WTC11 (cell line): ENCODE results near the gene GIPC2. TPM values are rescaled to one million over a fixed set of nuclear protein-coding genes. Genes with fewer than 3 reads are reported as not detected.

ENCODE experiments used
- ATAC-seq: fragments of 200-7000 bp; cut with Tn5 transposase; 2 replicates; pipeline ENCODE4 v1.10.0; 2021; ENCODE audit warnings: mild to moderate bottlenecking, moderate library complexity
- CTCF ChIA-PET: fragments of 300-600 bp; sonication (Branson Sonifier 250); formaldehyde crosslinking; loops from one replicate; lab custom pipeline; 2021; ENCODE audit warnings: antibody characterized with exemption; lab: Charles Lee
- POLR2A ChIA-PET: fragments of 350-600 bp; sonication (Branson Sonifier 250); formaldehyde crosslinking; loops from one replicate; lab custom pipeline; 2021; ENCODE audit warnings: antibody characterized with exemption; lab: Charles Lee
- DNase-seq: peaks from one replicate; pipeline ENCODE4 v3.0.0; 2021; ENCODE audit warnings: low spot score
- H3K27ac Mint-ChIP-seq: 2 replicates; pipeline ENCODE4 v1.8.0; 2021; ENCODE audit warnings: mixed read lengths
- H3K27me3 Mint-ChIP-seq: 2 replicates; pipeline ENCODE4 v1.8.0; 2021; ENCODE audit warnings: low read depth, mild to moderate bottlenecking, moderate library complexity, mixed read lengths
- H3K36me3 Mint-ChIP-seq: 2 replicates; pipeline ENCODE4 v1.8.0; 2021; ENCODE audit warnings: mixed read lengths
- H3K4me1 Mint-ChIP-seq: 2 replicates; pipeline ENCODE4 v1.8.0; 2022; ENCODE audit warnings: mixed read lengths
- H3K4me3 Mint-ChIP-seq: 2 replicates; pipeline ENCODE4 v1.8.0; 2021; ENCODE audit warnings: mild to moderate bottlenecking, moderate library complexity, mixed read lengths
- H3K9me3 Mint-ChIP-seq: 2 replicates; pipeline ENCODE4 v1.8.0; 2021; ENCODE audit warnings: mixed read lengths
- ATF3 ChIP-seq: sonication (generic); formaldehyde crosslinking; conservative IDR thresholded peaks from 2 replicates; pipeline ENCODE4 v1.8.1; 2022; ENCODE audit warnings: mild to moderate bottlenecking, missing genetic modification reagents
- ATF6 ChIP-seq: sonication (generic); formaldehyde crosslinking; IDR thresholded peaks from 2 replicates; pipeline ENCODE4 v1.8.1; 2023; ENCODE audit warnings: mild to moderate bottlenecking, missing genetic modification reagents
- CDX4 ChIP-seq: fragments of 250-450 bp; sonication (Bioruptor Pico); IDR thresholded peaks from 2 replicates; pipeline ENCODE4 v1.9.0; 2021; ENCODE audit warnings: moderate library complexity, mild to moderate bottlenecking, inconsistent platforms, borderline replicate concordance
- CREM ChIP-seq: sonication (generic); formaldehyde crosslinking; IDR thresholded peaks from 2 replicates; pipeline ENCODE4 v1.8.1; 2022; ENCODE audit warnings: mild to moderate bottlenecking, missing genetic modification reagents, moderate library complexity
- E2F1 ChIP-seq: sonication (generic); formaldehyde crosslinking; IDR thresholded peaks from 2 replicates; pipeline ENCODE4 v1.8.0; 2022; ENCODE audit warnings: mild to moderate bottlenecking, missing genetic modification reagents
- ELF4 ChIP-seq: sonication (generic); formaldehyde crosslinking; IDR thresholded peaks from 2 replicates; pipeline ENCODE4 v1.8.1; 2022; ENCODE audit warnings: low read depth, mild to moderate bottlenecking, moderate library complexity, missing genetic modification reagents
- EMX1 ChIP-seq: fragments of 250-450 bp; sonication (Bioruptor Pico); IDR thresholded peaks from 2 replicates; pipeline ENCODE4 v1.8.0; 2021; ENCODE audit warnings: mild to moderate bottlenecking
- ERG ChIP-seq: fragments of 250-450 bp; sonication (Bioruptor Pico); IDR thresholded peaks from 2 replicates; pipeline ENCODE4 v1.8.0; 2021; ENCODE audit warnings: mild to moderate bottlenecking
- FOXK1 ChIP-seq: sonication (generic); formaldehyde crosslinking; IDR thresholded peaks from 2 replicates; pipeline ENCODE4 v1.8.0; 2022; ENCODE audit warnings: mild to moderate bottlenecking, moderate library complexity, missing genetic modification reagents
- FOXP1 ChIP-seq: sonication (generic); formaldehyde crosslinking; IDR thresholded peaks from 2 replicates; pipeline ENCODE4 v1.8.0; 2022; ENCODE audit warnings: missing genetic modification reagents, mild to moderate bottlenecking, moderate library complexity, borderline replicate concordance
- FOXP4 ChIP-seq: sonication (generic); formaldehyde crosslinking; IDR thresholded peaks from 2 replicates; pipeline ENCODE4 v1.8.0; 2022; ENCODE audit warnings: mild to moderate bottlenecking, missing genetic modification reagents
- GTF2I ChIP-seq: fragments of 250-450 bp; sonication (Bioruptor Pico); conservative IDR thresholded peaks from 2 replicates; pipeline ENCODE4 v1.4.0; 2021; ENCODE audit warnings: mild to moderate bottlenecking
- HMGA2 ChIP-seq: fragments of 250-450 bp; sonication (Bioruptor Pico); IDR thresholded peaks from 2 replicates; pipeline ENCODE4 v1.4.0; 2021; ENCODE audit warnings: mild to moderate bottlenecking, moderate library complexity
- KAT7 ChIP-seq: sonication (generic); formaldehyde crosslinking; IDR thresholded peaks from 2 replicates; pipeline ENCODE4 v1.8.1; 2023; ENCODE audit warnings: missing genetic modification reagents, mild to moderate bottlenecking, borderline replicate concordance
- NFATC4 ChIP-seq: fragments of 250-450 bp; sonication (Bioruptor Pico); IDR thresholded peaks from 2 replicates; pipeline ENCODE4 v1.9.0; 2021; ENCODE audit warnings: mild to moderate bottlenecking
- NFE2L1 ChIP-seq: sonication (generic); formaldehyde crosslinking; IDR thresholded peaks from 2 replicates; pipeline ENCODE4 v1.8.1; 2023; ENCODE audit warnings: missing genetic modification reagents
- SOX15 ChIP-seq: fragments of 250-450 bp; sonication (Bioruptor Pico); IDR thresholded peaks from 2 replicates; pipeline ENCODE4 v1.9.0; 2021; ENCODE audit warnings: mild to moderate bottlenecking
- ZNF317 ChIP-seq: sonication (generic); formaldehyde crosslinking; IDR thresholded peaks from 2 replicates; pipeline ENCODE4 v1.8.1; 2023; ENCODE audit warnings: low read depth, mild to moderate bottlenecking, moderate library complexity, missing genetic modification reagents, borderline replicate concordance
- ZNF396 ChIP-seq: fragments of 250-450 bp; sonication (Bioruptor Pico); IDR thresholded peaks from 2 replicates; pipeline ENCODE4 v1.8.0; 2021; ENCODE audit warnings: mild to moderate bottlenecking, moderate library complexity, borderline replicate concordance
- ZNF416 ChIP-seq: fragments of 250-450 bp; sonication (Bioruptor Pico); IDR thresholded peaks from 2 replicates; pipeline ENCODE4 v1.9.0; 2021; ENCODE audit warnings: mild to moderate bottlenecking, inconsistent platforms
- total RNA-seq: library from RNA; stranded (reverse); gene quantifications from 3 replicates; pipeline ENCODE4 v1.2.3, GENCODE V29; 2021

Gene GIPC2
- total RNA-seq, 1 experiment from 2014 or later, result 0.83 TPM

- no peaks in the 10 kb centered on the region for H3K9me3 Mint-ChIP-seq
These were observed 12.6 kb upstream of the GIPC2 start for GRCh38 chr1:78032996-78033796.

GRCh38 chr1:78033797-78034172 lies 12.0 kb upstream of the GIPC2 start:
- no peak overlapping the region for H3K27ac Mint-ChIP-seq
- DNase-seq, result no peak
- TF ChIP-seq ZNF396 (CRISPR knock-in tag), result no peak
- TF ChIP-seq CDX4, result no peak
- no peak for TF ChIP-seq HMGA2 (CRISPR knock-in tag)
- no peak for TF ChIP-seq NFE2L1 (CRISPR knock-in tag)
- no peak for TF ChIP-seq FOXP1
- TF ChIP-seq SOX15, result no peak
- no peak for TF ChIP-seq E2F1 (CRISPR knock-in tag)
- TF ChIP-seq ZNF416 (CRISPR knock-in tag), result no peak
- TF ChIP-seq ZNF317 (CRISPR knock-in tag), result no peak
- no peak for TF ChIP-seq GTF2I
- TF ChIP-seq NFATC4, result no peak
- no peak for TF ChIP-seq FOXP4 (CRISPR knock-in tag)
- TF ChIP-seq CREM (CRISPR knock-in tag), result no peak
- no peak for TF ChIP-seq KAT7 (CRISPR knock-in tag)
- TF ChIP-seq ATF3, result no peak
- TF ChIP-seq, all 79 proteins: peak for 0
- Mint-ChIP-seq H3K27me3 (no peaks in the 10 kb centered on the region), H3K4me3 (no peak overlapping the region), H3K36me3 (no peaks in the 10 kb centered on the region), H3K4me1 (no peaks in the 10 kb centered on the region), H3K9me3 (no peaks in the 10 kb centered on the region)
- POLR2A ChIA-PET, result no interaction called here
- CTCF ChIA-PET, result interaction anchor here (1.1 kb wide), 1 partner anchor 81 kb away, joined by 6 read pairs; no protein-coding TSS in a partner anchor
- ATAC-seq, result no peak

More at GRCh38 chr1:78032996-78033796, 12.6 kb upstream of the GIPC2 start:
- POLR2A ChIA-PET, result no interaction called here
- H3K4me3 Mint-ChIP-seq, result no peak overlapping the region
- no peaks in the 10 kb centered on the region for H3K4me1 Mint-ChIP-seq
- ATAC-seq, result no peak
- H3K27me3 Mint-ChIP-seq, result no peaks in the 10 kb centered on the region
- H3K36me3 Mint-ChIP-seq, result no peaks in the 10 kb centered on the region
- DNase-seq, result no peak
- TF ChIP-seq ELF4 (CRISPR knock-in tag), result no peak
- no peak for TF ChIP-seq ATF6 (CRISPR knock-in tag)
- no peak for TF ChIP-seq CDX4
- no peak for TF ChIP-seq ERG (CRISPR knock-in tag)
- no peak for TF ChIP-seq EMX1 (CRISPR knock-in tag)
- no peak for TF ChIP-seq FOXK1 (CRISPR knock-in tag)
- CTCF ChIA-PET, result interaction anchor here (0.6 to 1.1 kb wide), 3 partner anchors 81 to 391 kb away, joined by 3 to 6 read pairs (median 3); no protein-coding TSS in a partner anchor
- H3K27ac Mint-ChIP-seq, result no peak overlapping the region
